Left ventricle myocardium inferior (tissue), 1 donor: ENCODE results near the gene MINDY4B. TPM values are rescaled to one million over a fixed set of nuclear protein-coding genes. Genes with fewer than 3 reads are reported as not detected.
A peak's percentile ranks its signal among the peaks of the same experiment; 100 is the strongest.

ENCODE experiments used
- DNase-seq: peaks from one replicate; pipeline ENCODE4 v3.0.0-alpha.2; 2020
- H3K27ac ChIP-seq: fragments of 200-600 bp; replicated peaks from 2 replicates; pipeline ENCODE4 v1.8.0; 2021
- H3K27me3 ChIP-seq: fragments of 200-600 bp; 2 replicates; pipeline ENCODE4 v1.8.0; 2021; ENCODE audit warnings: low read depth
- H3K36me3 ChIP-seq: fragments of 200-600 bp; 2 replicates; pipeline ENCODE4 v1.8.0; 2021
- H3K4me1 ChIP-seq: fragments of 200-600 bp; 2 replicates; pipeline ENCODE4 v1.8.0; 2021
- H3K4me3 ChIP-seq: fragments of 200-600 bp; 2 replicates; pipeline ENCODE4 v1.8.0; 2021; ENCODE audit warnings: mild to moderate bottlenecking, moderate library complexity
- H3K9me3 ChIP-seq: fragments of 200-600 bp; replicated peaks from 2 replicates; pipeline ENCODE4 v1.8.0; 2021
- intact Hi-C: fragments of 100-400 bp; cut with micrococcal nuclease; formaldehyde crosslinking; loops from one replicate; pipeline ENCODE4 v1.11.0; 2022
- total RNA-seq: library from RNA; stranded (reverse); fragmentation: NEBNext Ultra II Directional; extraction: Animal tissue kit (Norgen Biotek cat#: 25700); gene quantifications from one replicate; pipeline ENCODE4 v1.2.1, GENCODE V29; 2021
- TF ChIP-seq, protein P1 (sequence below): fragments of 200-600 bp; IDR thresholded peaks from 2 replicates; pipeline ENCODE4 v1.8.0; 2021; ENCODE audit warnings: antibody characterized with exemption, mild to moderate bottlenecking, borderline replicate concordance
- donor health status: DM: no; HTN: yes; CAD: no; lungs with severe emphysema.

Gene MINDY4B
- total RNA-seq, 1 donor from 2014 or later: 0.22 TPM

GRCh38 chr3:150913133-150913922 is 8.1 kb upstream of the MINDY4B start:
- H3K4me3 ChIP-seq: no peak overlapping the region
- H3K36me3 ChIP-seq: no peaks in the 10 kb centered on the region
- peaks cover under 1% of the 10 kb centered on the region for H3K27me3 ChIP-seq
- TF ChIP-seq, protein P1, sequence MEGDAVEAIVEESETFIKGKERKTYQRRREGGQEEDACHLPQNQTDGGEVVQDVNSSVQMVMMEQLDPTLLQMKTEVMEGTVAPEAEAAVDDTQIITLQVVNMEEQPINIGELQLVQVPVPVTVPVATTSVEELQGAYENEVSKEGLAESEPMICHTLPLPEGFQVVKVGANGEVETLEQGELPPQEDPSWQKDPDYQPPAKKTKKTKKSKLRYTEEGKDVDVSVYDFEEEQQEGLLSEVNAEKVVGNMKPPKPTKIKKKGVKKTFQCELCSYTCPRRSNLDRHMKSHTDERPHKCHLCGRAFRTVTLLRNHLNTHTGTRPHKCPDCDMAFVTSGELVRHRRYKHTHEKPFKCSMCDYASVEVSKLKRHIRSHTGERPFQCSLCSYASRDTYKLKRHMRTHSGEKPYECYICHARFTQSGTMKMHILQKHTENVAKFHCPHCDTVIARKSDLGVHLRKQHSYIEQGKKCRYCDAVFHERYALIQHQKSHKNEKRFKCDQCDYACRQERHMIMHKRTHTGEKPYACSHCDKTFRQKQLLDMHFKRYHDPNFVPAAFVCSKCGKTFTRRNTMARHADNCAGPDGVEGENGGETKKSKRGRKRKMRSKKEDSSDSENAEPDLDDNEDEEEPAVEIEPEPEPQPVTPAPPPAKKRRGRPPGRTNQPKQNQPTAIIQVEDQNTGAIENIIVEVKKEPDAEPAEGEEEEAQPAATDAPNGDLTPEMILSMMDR: no peak
- intact Hi-C loops: no loop called here
- H3K9me3 ChIP-seq: no peaks in the 10 kb centered on the region
- H3K27ac ChIP-seq: peak overlapping the region; percentile 66
- DNase-seq: no peak
- peaks cover 22% of the 10 kb centered on the region for H3K4me1 ChIP-seq

GRCh38 chr3:150912501-150912900 is 7.3 kb upstream of the MINDY4B start:
- H3K9me3 ChIP-seq: no peaks in the 10 kb centered on the region
- no peaks in the 10 kb centered on the region for H3K36me3 ChIP-seq
- peak overlapping the region; percentile 66 for H3K27ac ChIP-seq
- no peaks in the 10 kb centered on the region for H3K27me3 ChIP-seq
- TF ChIP-seq, protein P1: no peak
- H3K4me1 ChIP-seq: peaks cover 22% of the 10 kb centered on the region
- intact Hi-C loops: no loop called here
- no peak overlapping the region for H3K4me3 ChIP-seq
- DNase-seq: no peak

- TF ChIP-seq, protein P1: no peak
- no peaks in the 10 kb centered on the region for H3K27me3 ChIP-seq
- peak overlapping the region; percentile 8 for H3K27ac ChIP-seq
- no peak overlapping the region for H3K4me3 ChIP-seq
- H3K9me3 ChIP-seq: no peaks in the 10 kb centered on the region
- intact Hi-C loops: no loop called here
- no peaks in the 10 kb centered on the region for H3K36me3 ChIP-seq
- DNase-seq: no peak
- peaks cover 22% of the 10 kb centered on the region for H3K4me1 ChIP-seq
Observed at GRCh38 chr3:150911771-150912170, 6.5 kb upstream of the MINDY4B start.

DNA sequence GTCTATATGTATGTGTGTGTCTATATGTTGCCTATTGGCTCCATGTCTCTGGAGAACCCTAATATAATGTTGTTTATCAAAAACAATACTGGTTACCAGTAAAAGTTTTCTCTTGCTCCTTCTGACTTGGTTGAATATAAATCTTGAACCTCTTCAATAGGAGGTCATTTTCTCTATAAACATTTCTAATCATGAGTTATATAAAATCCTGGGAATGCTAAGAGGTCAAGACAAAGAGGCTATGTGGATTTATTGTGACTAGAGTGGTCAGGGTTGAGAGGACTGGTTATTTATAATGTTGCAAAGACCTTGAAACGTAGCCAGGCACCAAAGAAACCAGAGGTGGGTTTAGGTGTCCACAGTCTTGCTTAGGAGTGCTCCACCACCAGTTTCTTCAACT is 1.2 kb upstream of the MINDY4B start:
- no peak overlapping the region for H3K27ac ChIP-seq
- TF ChIP-seq, protein P1: no peak
- DNase-seq: no peak
- peaks cover under 1% of the 10 kb centered on the region for H3K4me1 ChIP-seq
- H3K9me3 ChIP-seq: no peaks in the 10 kb centered on the region
- intact Hi-C loops: no loop called here
- peaks cover 4% of the 10 kb centered on the region for H3K27me3 ChIP-seq
- H3K36me3 ChIP-seq: no peaks in the 10 kb centered on the region
- H3K4me3 ChIP-seq: no peak overlapping the region

DNA sequence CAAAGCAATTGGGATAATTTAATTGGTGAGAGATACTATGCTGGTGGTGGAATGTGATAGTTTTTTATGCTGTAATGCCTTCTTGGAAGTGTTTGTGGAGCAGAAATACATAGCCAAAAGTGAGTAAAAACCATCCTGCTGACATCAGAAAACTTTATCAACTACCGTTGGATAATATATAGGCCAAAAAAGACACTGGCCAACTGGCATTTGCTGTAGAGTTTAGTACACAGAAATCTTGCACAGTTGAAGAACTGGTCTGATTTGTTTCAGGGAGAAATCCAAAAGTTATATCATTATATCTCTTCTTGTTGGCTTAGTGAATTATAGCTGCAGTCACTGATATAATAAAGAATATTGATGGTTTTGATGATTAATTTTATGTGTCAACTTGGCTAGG is 507 bp upstream of the MINDY4B start:
- Histone ChIP-seq H3K36me3 (no peaks in the 10 kb centered on the region), H3K27me3 (peaks cover 4% of the 10 kb centered on the region), H3K4me3 (no peak overlapping the region), H3K4me1 (no peaks in the 10 kb centered on the region), H3K27ac (no peak overlapping the region), H3K9me3 (no peaks in the 10 kb centered on the region)
- intact Hi-C loops: no loop called here
- TF ChIP-seq, protein P1: no peak
- DNase-seq: no peak
